Suprapubic skin (tissue), 4 donors: Measurements from ENCODE around the gene CCDC73.

Source experiments
- POLR2A ChIP-seq, 2 donors: fragments of 450-650 bp; IDR thresholded peaks; one replicate each; pipeline ENCODE4 v1.6.1; 2017; ENCODE audit warnings: antibody characterized with exemption in 2 of 2, mild to moderate bottlenecking in 2 of 2, moderate library complexity in 2 of 2
- POLR2AphosphoS5 ChIP-seq, 3 donors: sonication (generic); formaldehyde crosslinking; IDR thresholded peaks; one replicate each; pipeline ENCODE4 v1.6.1; 2017; ENCODE audit warnings: antibody characterized with exemption in 3 of 3

DNA sequence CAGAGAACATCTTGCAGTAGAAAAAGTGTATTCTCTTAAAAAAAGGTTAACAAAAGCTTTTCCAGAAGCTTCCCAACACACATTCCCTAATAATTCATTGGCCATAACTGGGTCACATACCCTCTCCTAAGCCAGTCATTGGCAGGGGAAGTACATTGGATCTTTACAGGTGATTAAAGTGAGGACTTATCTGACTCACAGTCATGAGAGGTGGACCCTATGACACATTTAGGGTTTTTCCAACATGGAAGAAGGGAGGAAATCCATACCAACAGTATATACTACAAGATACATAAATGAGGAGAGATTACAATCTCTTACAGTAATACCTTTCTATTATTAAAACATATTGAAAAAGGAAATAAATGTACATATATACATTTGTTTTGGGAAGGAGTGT, 72.2 kb downstream of the CCDC73 start:
- TF ChIP-seq POLR2AphosphoS5 (IDR thresholded peaks at IDR 0.05) (no peak), POLR2A (IDR thresholded peaks at IDR 0.05) (no peak)
